HG03196 (cell line): ENCODE data around the gene CAMKK2.
"Not testable (repeated sequence)": the region's sequence is repeated elsewhere in the genome, so short reads cannot be mapped to it uniquely, and the experiment has no call there.

ENCODE experiments used
- ATAC-seq: cut with Tn5 transposase; IDR thresholded peaks from one replicate; pipeline ENCODE4 v1.9.1; 2021; ENCODE audit not compliant: unreplicated experiment

Gene CAMKK2

GRCh38 chr12:121202407-121203355 lies 93.8 kb downstream of the CAMKK2 start:
- no peak for ATAC-seq

- ATAC-seq: not testable (repeated sequence)
Observed at GRCh38 chr12:121201140-121201539, 95.4 kb downstream of the CAMKK2 start.

GRCh38 chr12:121198949-121199348 lies 97.6 kb downstream of the CAMKK2 start:
- ATAC-seq: no peak

GRCh38 chr12:121196902-121197301 lies 99.6 kb downstream of the CAMKK2 start:
- ATAC-seq: no peak

- ATAC-seq: no peak
Observed at GRCh38 chr12:121191151-121191550, 105.4 kb downstream of the CAMKK2 start.

- no peak for ATAC-seq
Observed at GRCh38 chr12:121190523-121191031, 105.9 kb downstream of the CAMKK2 start.

- ATAC-seq: no peak
Observed at GRCh38 chr12:121189619-121190155, 106.8 kb downstream of the CAMKK2 start.

GRCh38 chr12:121189131-121189530 lies 107.4 kb downstream of the CAMKK2 start:
- no peak for ATAC-seq

GRCh38 chr12:121188227-121188626 lies 108.3 kb downstream of the CAMKK2 start:
- no peak for ATAC-seq
